GM19240 (cell line): ENCODE results near the gene HMBS.
"Not testable (repeated sequence)": the region's sequence is repeated elsewhere in the genome, so short reads cannot be mapped to it uniquely, and the experiment has no call there.

Experiments
- DNase-seq: peaks from one replicate; pipeline ENCODE4 v3.0.0; 2011; ENCODE audit warnings: low spot score; ENCODE audit not compliant: insufficient read length

The HMBS gene

DNA sequence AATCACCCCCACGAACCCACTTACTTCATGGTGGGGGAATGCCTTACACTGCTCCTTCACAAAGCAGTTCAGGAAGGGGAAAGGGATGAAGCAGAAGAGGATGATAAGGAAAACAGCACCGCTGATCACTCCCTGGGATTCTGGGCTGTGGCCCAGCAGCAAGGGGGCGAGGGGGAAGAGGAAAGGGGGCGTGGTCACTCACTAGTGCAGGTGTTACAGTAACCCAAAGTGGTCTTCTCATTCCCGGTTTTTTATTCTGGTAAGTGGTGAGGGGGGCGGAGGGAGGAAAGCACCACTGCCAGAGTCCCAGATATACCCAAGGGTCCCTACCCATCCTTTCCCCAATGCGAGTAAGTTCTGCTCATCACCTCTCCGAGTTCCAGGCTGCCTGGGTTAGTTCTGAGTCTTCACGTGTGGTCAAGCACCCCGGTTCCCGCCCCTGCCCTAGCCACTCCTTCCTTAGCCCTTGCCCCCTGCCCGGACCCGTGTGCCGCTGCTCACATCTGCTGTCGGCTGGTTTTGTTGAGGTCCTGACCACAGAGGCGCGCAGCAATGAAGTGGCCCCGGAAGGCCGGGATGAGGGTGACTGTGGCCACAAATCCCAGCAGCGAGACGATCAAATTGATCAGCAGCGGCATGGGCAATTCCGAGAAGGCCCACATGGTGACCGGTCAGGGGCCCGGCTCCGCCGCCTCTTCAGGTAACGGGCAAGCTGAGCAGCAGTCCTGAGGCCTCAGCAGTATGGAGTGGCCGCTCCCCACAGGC, 16.5 kb downstream of the HMBS start:
- no peak for DNase-seq

DNA sequence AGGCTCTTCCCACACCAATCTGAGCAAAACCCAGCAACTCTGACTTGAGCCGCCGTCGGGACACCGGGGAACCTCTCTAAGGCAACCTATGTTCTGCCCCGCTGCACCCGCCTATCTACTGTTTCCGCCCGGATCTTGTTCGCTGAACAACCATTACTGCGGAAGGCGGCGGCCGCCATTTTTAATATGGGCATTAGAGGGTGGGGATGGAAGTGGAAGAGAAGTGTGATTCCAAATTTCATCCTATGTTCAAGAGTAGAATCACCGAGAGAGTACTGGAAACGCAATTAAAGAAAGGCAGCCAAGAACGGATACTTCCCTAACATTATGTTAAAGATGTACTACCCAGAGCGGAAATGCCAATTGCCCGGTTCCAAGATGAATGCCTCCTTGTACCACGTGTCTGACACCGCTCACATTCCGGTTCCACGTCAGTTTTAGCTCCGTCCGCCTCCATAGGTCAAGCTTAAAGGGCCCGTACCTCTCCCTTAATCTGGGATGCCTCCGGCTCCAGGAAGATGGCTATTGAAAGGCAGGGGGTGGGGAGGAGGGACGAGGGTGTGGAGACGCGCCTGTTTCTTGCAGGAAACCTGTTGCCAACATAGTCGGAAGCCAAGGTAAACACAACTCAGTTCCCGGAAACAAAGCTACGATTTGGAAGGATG, 17.2 kb downstream of the HMBS start, which contains the start of gene DPAGT1:
TSS of gene DPAGT1 (minus strand) at position 95 of the 665 bp plus-strand sequence. CDS start 198 bp downstream, outside the sequence.
- DNase-seq: no peak

DNA sequence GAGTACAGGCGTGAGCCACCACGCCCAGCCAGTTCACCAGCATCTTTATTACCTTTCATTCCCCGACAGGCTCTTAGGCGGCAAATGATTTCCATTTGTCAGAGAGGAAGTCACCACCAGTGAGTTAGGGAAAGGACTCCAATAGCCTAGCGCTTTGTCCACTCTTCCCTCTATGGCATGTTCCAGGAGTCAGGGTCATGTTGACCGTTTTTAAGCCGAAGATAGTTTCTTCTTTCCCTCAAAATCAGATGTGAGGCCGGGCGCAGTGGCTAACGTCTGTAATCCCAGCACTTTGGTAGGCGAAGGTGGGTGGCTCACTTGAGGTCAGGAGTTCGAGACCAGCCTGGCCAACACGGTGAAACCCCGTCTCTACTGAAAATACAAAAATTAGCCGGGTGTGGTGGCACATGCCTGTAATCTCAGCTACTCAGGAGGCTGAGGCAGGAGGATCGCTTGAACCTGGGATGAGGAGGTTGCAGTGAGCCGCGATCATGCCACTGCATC, 18.5 kb downstream of the HMBS start:
- not testable (repeated sequence) for DNase-seq

DNA sequence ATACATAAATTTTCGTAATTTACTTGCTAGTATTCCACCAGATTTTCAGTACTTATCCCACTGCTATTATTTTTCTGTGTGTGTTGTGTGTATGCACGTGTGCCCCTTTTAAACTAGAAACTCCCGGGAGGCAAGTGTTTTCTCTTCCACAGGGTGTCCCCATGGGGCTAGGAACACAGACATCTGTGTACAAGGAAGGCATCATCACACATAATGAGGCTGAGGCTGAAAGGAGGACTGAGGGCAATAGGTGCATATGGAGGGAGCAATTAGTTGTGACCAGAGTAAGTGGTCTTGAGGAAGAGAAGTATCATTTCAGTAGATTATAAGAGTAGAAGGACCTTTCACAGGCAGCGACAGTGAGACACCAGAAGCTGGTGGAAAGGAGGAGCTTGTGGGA, 19.1 kb downstream of the HMBS start:
- DNase-seq: no peak

DNA sequence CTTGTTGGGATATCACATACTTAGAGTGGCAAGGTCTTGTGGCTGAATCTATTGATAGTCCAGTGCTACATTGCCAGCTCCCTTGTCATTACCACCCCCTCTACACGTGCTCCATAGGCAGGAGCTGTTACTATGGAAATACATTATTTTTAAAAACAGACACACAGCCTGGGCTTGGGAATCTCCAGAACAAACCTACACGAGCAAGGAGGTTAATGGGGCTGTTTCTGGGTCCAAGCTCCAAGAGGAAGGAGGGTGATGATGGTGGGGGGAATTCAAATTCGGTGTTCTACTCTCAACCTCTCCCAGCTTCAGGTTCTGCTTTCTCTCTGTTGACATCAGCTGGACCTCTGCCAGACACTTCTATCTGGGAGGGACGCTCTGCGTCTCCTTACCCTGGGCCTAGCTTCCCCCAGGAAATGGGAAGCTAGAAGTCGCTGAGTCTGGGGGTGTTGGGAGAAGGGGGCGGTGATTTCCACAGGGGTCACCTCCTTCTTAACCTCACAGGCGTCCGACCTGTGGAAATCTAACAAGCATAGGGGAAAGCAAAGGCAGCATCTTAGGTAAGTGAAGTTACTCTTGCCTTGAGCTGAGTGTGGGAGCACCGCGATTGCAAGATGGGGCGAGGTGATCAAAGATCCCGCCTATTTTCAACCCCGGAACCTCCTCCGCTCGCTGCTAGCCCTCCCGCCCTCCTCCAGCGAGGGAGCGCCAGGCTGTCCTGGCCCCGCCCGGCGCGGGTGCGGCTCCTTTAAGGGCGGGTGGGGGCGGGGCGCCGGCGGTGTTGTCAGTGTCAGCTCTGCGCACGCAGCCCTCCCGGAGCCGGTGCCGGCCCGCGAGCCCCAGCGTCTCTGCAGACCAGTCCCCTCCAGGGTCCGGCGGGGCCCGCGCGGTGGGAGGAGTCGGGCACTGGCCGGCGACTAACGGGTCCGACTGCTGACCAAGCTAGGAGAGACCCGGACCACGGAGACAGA, 22.2 kb downstream of the HMBS start, which contains the start of gene C2CD2L:
TSS of gene C2CD2L (plus strand) at position 781 of the 974 bp plus-strand sequence. CDS start 398 bp downstream, outside the sequence.
- DNase-seq: peak; percentile 77

DNA sequence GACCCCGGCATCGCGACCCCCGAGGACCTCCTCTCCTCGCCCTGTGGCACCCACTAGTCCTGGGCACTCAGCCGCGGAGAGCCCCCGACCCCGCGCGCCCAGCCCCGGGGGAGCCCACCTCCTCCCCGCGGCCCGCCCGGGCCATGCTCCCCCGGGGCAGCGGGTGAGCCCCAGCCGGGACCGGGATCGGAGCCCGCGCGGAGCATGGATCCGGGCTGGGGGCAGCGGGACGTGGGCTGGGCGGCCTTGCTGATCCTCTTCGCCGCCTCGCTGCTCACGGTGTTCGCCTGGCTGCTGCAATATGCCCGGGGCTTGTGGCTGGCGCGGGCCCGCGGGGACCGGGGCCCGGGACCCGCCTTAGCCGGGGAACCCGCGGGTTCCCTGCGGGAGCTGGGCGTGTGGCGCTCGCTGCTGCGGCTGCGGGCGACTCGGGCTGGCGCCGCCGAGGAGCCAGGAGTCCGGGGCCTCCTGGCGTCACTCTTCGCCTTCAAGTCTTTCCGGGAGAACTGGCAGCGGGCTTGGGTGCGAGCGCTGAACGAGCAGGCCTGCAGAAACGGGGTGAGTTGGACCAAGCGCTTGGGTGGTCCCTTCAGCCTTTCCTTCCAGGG, 23.0 kb downstream of the HMBS start:
- no peak for DNase-seq

DNA sequence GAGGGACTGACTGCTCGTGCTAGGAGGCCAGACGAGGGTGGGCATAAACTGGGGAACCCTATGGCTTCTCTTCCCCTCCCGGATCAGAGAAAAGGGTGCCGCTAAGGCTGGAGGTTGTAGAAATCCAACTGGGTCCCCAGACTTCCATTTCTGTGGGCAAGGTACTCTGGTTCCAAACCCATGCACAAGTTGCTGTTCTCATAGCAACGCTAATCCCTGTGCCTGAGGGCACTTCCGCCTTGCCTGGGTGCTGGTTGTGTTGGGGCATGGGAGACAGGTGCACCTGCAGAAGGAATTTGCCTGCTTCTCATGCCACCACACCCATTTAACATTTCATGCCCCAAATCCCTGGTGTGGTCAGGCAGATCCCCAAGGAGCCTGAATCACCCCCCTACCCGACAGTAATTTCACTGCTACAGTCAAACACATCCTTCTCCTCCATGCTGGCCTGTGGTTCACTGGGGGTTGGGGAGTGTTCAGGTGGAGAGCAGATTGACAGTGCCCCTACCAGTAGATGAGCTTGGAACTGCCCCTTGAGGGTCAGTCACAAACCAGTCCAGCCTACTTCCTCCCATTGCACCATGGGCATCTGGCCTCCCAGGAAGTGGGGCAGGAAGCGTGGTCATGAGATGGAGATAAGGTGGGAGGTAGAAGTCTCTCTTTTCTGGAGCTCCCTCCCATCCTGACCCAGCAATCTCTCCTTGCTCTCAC, 23.6 kb downstream of the HMBS start:
- DNase-seq: no peak

DNA sequence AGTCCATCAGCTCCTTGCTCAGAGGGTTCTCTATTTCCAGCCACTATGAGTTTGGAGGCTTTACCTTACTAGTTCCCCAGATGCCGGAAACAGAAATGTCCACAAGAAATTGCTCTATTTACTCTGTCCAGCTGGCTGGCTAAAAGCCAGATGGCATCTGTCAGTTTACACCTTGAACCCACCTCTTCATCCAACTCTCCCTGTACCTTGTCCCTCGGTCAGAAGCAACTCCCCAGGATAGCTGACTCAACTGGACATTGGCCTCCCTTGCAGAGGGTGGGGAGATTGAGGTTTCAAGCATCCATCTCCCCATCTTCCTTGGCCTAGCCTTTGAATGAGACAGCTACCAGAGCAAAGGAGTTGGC, 24.2 kb downstream of the HMBS start:
- DNase-seq: no peak

DNA sequence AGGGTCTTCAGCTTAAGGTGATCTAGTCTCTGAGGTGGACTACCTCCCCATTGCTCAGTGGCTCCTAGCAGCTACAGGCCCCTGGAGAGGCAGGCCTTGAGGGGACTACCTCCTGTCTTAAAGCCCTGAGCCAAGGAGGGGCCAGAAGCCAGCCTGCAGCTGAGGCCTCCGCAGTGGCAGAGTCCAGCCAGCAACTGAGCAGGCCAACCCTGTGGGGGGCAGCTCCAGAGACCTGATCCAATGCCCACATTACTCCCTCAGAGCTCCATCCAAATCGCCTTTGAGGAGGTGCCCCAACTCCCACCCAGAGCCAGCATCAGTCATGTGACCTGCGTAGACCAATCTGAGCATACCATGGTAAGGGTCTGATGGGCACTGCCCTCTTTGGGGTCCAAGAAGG, 25.2 kb downstream of the HMBS start:
- DNase-seq: no peak

DNA sequence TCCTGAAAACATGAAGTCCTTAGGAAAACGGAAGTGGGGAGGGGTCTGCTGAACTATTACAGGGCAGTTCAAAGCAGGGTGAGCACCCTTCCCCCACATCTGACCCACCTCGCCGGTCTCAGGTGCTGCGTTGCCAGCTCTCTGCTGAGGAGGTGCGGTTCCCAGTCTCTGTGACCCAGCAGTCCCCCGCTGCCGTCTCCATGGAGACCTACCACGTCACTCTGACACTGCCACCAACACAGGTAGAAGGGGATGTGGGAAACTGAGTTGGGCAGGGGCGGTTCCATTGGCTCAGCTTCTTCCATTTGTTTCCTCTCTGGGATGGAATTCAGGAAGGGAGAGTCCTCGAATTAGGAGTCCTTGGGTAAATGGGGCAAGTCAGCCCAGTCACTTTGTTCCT, 25.8 kb downstream of the HMBS start:
- DNase-seq: no peak

DNA sequence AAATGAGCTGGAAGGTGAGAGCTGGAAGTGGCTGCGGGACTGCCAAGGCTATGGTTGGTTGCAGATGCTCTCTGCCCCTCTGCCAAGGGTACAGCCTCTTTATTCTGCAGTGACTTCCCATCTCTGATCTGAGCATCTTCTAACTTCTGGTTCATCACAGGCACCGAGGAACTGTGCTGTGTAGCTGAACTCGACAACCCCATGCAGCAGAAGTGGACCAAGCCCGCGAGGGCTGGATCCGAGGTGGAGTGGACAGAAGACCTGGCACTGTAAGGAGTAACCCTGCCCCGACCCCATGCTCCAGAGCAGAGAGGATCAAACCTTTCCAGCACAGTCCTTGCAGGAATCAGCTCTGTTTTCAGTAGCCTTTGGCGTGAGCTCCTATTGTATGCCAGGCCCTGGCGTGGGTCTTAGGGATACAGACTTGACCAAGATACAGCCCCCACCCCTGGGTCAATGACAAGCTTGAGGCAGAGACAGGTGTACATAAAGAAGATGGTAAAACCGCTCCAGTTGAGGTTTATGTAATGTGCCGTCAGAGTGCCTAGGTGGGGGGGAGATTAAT, 26.8 kb downstream of the HMBS start:
- no peak for DNase-seq

DNA sequence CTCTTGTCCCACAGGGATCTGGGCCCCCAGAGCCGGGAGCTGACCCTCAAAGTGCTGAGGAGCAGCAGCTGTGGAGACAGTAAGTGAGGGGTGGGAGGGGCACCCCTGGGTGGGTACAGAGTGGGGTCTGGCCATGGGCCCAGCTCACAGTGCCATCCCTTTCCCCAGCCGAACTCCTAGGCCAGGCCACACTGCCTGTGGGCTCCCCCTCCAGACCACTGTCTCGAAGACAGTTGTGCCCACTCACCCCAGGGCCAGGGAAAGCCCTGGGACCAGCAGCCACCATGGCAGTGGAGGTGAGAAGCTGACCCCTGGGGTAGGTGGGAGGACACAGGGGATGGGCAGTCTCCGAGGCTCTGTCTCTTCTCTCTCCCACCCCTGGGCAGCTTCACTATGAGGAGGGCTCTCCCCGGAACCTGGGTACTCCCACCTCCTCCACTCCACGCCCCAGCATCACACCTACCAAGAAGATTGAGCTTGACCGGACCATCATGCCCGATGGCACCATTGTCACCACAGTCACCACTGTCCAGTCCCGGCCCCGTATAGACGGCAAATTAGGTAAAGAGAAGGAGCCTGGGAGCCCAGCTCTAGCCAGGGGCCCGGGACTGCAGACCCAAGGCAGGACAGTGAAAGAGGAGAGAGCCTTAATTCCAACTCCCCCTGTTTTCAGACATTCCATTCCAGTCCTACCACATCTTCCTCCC, 27.8 kb downstream of the HMBS start:
- no peak for DNase-seq

DNA sequence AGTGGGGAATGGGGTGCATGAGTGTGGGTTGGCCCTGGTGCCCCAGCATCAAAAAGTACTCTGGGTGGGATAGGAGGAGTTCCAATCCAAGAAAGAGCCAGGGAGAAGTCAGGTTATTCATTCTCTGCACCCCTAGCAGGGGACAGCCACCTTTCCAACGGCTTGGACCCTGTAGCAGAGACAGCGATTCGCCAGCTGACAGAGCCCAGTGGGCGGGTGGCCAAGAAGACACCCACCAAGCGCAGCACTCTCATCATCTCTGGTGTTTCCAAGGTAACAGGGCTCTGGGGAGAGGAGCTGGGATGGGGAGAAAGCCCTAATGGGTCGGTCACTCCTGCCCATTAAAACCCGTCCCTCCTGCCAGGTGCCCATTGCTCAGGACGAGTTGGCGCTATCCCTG, 29.0 kb downstream of the HMBS start:
- DNase-seq: no peak

DNA sequence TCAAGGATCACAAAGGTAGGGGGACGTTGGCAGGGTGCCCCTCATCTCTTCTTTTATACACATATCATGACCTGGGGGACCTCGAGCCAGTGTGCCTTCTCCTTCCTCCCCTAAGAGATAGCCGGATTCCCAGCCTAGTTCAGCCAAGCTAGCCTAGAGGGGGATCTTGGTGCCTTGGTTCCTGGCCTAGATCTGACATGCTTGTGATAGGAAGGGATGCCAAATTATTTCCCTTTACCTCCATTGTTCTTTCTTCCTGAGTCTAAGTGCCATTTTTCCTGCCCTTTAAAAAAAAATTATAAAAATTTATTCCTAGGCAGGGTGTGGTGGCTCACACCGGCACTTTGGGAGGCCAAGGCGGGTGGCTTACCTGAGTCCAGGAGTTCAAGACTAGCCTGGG, 29.7 kb downstream of the HMBS start:
- DNase-seq: no peak

DNA sequence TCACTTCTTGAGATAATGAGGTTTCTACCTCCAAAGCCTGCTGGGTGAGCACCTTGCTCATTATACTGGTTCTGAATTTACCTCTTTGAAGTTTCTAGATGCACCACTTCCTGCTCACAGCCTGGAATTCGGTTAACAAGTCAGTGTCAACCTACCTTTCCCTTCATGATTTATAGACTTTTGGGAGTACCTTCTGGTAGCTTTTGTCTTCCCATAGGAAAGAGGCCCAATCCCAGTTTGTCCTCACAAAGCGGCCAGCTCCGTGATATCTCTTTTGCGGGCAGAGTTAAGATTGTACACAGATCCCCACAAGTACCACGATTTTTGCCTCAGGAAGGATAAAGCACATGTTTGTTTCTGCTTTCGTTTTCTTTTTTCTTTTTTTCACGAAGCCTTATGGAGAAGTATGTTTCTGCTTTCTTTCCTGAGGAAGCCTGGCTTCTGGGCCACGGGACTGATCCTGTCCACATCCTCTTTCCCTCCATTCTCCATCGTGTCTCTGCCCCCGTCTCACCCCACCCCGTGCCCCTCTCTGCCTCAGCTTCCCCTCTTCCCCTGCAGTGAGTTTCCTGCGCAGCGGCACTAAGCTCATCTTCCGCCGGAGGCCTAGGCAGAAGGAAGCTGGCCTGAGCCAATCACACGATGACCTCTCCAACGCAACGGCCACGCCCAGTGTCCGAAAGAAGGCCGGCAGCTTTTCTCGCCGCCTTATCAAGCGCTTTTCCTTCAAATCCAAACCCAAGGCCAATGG, 31.0 kb downstream of the HMBS start:
- no peak for DNase-seq

DNA sequence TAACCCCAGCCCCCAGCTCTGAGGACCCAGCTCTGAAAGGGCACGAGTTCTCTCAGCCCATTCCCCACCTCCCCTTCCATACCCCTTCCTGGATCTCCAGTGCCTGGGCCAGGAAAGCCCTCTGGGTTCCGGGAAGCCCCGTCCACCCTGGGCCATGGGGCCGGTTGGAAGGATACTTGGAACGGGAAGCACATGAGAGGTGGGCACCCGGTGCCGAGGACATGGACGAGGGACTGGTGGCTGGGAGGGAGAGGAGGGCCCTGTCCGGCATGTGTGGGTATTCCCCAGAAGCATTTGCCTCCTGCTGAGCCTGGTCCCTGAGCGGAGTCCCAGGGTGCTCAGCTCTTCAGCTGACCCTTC, 31.5 kb downstream of the HMBS start:
- DNase-seq: no peak

DNA sequence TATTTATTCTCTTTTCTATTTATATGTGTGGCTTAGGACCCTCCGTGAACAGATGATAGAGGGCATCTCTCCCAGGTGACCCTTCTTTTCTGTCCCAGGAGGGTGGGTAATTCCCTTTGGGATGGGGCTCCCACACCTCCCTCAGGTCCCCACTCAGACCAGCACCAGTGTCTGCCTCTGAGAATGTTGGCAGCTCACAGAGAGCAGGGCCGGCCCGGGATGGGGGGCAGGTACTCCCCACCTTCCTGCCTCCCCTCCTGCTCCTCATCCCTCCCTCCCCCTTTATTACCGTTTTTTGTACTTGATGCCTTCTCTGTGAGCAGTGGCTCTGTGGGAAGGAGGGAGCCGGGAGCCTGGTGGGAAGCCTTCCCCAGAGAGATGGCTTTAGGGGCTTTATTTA, 31.9 kb downstream of the HMBS start:
- DNase-seq: no peak

DNA sequence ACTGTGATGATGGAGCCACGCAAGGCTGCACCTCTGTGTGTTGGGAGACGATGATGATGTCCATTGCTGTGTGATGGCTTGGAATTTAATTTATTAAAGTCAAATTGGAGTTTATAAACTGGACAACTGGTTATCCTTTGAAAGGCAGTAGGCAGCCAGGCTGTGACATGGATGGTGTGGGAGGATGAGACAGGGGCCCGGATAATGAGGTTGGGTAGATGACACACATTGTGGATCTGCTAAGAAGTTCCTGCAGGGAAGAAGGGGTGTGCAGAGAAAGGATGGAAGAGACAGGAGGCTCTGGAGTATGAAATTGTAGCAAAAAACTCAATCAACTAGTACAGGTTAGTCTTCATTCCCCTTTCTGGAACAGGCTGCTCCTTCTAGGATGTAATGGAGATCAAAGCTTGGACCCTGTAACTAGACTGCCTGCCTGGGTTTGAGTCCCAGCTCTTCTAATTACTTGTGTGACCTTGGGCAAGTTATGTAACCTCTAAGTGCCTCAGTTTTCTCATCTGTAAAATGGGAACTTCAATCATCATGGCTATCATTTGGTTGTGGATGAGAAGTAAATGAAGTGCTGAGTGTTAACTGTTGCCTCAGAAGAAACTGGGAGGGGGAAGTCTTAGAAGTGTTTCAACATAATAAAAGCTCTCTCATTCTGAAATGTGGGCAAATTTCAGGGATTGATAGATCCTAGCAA, 32.5 kb downstream of the HMBS start:
- DNase-seq: no peak
